Activated CD4-positive, alpha-beta T cell treated with anti-CD3 and anti-CD28 coated beads, Interleukin-2, amount 50 U/mL, for 1 hour (primary cell): Measurements from ENCODE around the gene HAL.
"Not testable (repeated sequence)": the region's sequence is repeated elsewhere in the genome, so short reads cannot be mapped to it uniquely, and the experiment has no call there.

Experiments
- DNase-seq: peaks from one replicate; pipeline ENCODE4 v3.0.0-alpha.2; 2020

HAL gene

GRCh38 chr12:95974358-95974757 lies 21.8 kb downstream of the HAL start:
- DNase-seq = no peak

GRCh38 chr12:95972832-95973456 lies 23.2 kb downstream of the HAL start:
- DNase-seq = no peak

- DNase-seq = no peak
Observed at GRCh38 chr12:95970905-95971304, 25.2 kb downstream of the HAL start.

- not testable (repeated sequence) for DNase-seq
Observed at GRCh38 chr12:95969116-95969515, 27.0 kb downstream of the HAL start.

- DNase-seq = no peak
Observed at GRCh38 chr12:95967301-95967700, 28.8 kb downstream of the HAL start.

GRCh38 chr12:95966287-95966870 lies 29.8 kb downstream of the HAL start:
- no peak for DNase-seq

GRCh38 chr12:95963096-95963495 lies 33.0 kb downstream of the HAL start:
- no peak for DNase-seq

- no peak for DNase-seq
Observed at GRCh38 chr12:95962222-95962621, 33.9 kb downstream of the HAL start.

GRCh38 chr12:95960241-95960640 lies 35.9 kb downstream of the HAL start:
- DNase-seq = no peak

GRCh38 chr12:95959107-95959506 lies 37.0 kb downstream of the HAL start:
- no peak for DNase-seq

GRCh38 chr12:95956557-95957145 lies 39.5 kb downstream of the HAL start:
- DNase-seq = no peak

GRCh38 chr12:95955549-95956159 lies 40.5 kb downstream of the HAL start:
- DNase-seq = no peak

GRCh38 chr12:95953000-95953399 lies 43.1 kb downstream of the HAL start:
- no peak for DNase-seq

GRCh38 chr12:95951515-95951914 lies 44.6 kb downstream of the HAL start:
- DNase-seq = no peak

- DNase-seq = no peak
Observed at GRCh38 chr12:95949477-95950206, 46.5 kb downstream of the HAL start.

GRCh38 chr12:95944108-95944704 lies 51.9 kb downstream of the HAL start:
- no peak for DNase-seq

GRCh38 chr12:95943330-95943842 lies 52.8 kb downstream of the HAL start, which contains the start of gene AMDHD1:
TSS of gene AMDHD1 (plus strand) at chr12:95943331. CDS start at chr12:95943399, 68 bp downstream.
- DNase-seq = peak; percentile 57

- DNase-seq = peak; percentile 77
Observed at GRCh38 chr12:95942524-95943329, 53.4 kb downstream of the HAL start, which contains the start of gene CCDC38. TSS of gene CCDC38 (minus strand) at chr12:95942614. CDS start at chr12:95936509, 6,105 bp downstream.

- no peak for DNase-seq
Observed at GRCh38 chr12:95942101-95942523, 54.0 kb downstream of the HAL start.

GRCh38 chr12:95940514-95940913 lies 55.6 kb downstream of the HAL start:
- DNase-seq = no peak
